Tibial nerve (tissue), 3 donors: ENCODE measurements around the gene RAB1A.

ENCODE experiments used
- CTCF ChIP-seq, 5 experiments: fragments of 200-600 bp in 3 of 5; fragments of 450-650 bp in 2 of 5; sonication (generic) in 3 of 5; IDR thresholded peaks; one replicate each; pipeline ENCODE4 v1.5.1; 2016 to 2019; ENCODE audit warnings: antibody characterized with exemption in 5 of 5, mild to moderate bottlenecking in 3 of 5, moderate library complexity in 2 of 5
- POLR2A ChIP-seq, 2 donors: fragments of 450-650 bp; IDR thresholded peaks; one replicate each; pipeline ENCODE4 v1.6.1; 2017; ENCODE audit warnings: antibody characterized with exemption in 2 of 2, mild to moderate bottlenecking in 2 of 2, moderate library complexity in 2 of 2

GRCh38 chr2:65161551-65162100, 31.7 kb upstream of the RAB1A start:
- TF ChIP-seq CTCF (IDR thresholded peaks at IDR 0.05) (no peak), POLR2A (IDR thresholded peaks at IDR 0.05) (no peak)
